NCI-H2029 treated with DMSO at 0.1 percent for 48 hours (cell line): ENCODE data around the gene PLA1A.

Experiments used
- DNase-seq: peaks from one replicate; lab custom pipeline; 2025; lab: John Stamatoyannopoulos, UW

The PLA1A gene

GRCh38 chr3:119636891-119637611 is 39.4 kb downstream of the PLA1A start:
- no peak for DNase-seq

GRCh38 chr3:119637679-119638477 is 40.2 kb downstream of the PLA1A start:
- DNase-seq, result no peak

- DNase-seq, result no peak
Observed at GRCh38 chr3:119639494-119640350, 42.0 kb downstream of the PLA1A start.

- DNase-seq, result no peak
Observed at GRCh38 chr3:119641416-119641815, 43.7 kb downstream of the PLA1A start.

GRCh38 chr3:119642746-119643473 is 45.2 kb downstream of the PLA1A start:
- no peak for DNase-seq

- no peak for DNase-seq
Observed at GRCh38 chr3:119643528-119643927, 45.8 kb downstream of the PLA1A start.

- DNase-seq, result no peak
Observed at GRCh38 chr3:119644481-119644880, 46.8 kb downstream of the PLA1A start.

DNA sequence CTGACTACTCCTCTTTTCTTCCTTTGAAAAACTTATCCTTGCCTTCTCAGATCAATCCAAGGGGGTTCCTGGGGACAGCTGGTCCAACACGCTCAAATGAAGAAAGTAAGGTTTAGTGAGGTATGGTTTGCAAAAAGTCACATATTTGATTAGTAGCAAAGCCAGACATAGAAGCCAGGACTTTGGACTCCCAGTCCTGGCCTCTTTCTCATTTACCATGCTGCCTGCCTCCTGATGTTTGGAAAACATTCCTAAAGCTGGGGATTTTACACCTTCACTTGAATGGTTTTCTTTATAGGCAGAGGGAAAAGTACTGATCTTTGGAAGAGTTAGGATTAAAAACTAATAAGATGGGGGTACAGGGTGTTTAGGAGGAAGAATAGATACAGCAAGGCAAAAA is 48.1 kb downstream of the PLA1A start:
- DNase-seq, result no peak

- DNase-seq, result no peak
Observed at GRCh38 chr3:119647171-119647570, 49.5 kb downstream of the PLA1A start.

DNA sequence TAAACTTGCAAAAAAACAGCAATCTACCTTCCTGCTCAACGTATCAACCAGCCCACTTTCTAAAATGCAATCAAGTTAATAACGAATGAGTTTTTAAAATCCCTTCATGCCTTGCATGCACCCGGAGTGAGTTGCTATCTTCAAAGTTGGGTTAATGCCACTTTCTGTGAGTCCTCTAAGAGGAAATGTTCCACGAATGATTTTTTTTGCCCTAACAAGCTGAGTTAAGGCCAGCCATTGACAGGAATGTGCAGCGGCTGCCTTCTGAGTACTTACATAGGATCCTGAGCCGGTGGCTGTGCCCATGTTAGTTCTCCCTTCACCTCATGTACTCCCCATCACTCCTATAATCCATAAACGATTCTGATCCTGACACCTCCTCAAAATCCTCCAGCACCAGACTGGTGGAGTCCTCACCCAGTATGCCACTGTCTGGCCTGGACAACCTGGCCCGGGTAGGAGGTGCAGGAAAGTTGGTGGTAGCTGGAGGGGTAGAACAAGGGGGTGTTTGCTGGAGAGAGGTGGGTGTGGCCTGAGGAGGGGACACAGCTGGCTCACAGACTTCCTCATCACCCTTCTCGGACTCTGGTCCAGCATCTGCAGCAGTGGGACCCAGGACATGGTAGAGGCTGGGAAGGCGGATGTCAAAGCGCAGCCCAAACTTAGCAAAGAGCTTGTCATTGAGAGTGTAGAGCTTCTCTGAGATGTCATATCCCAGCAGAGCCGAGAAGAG is 50.3 kb downstream of the PLA1A start:
- DNase-seq, result no peak

GRCh38 chr3:119649761-119650160 is 52.1 kb downstream of the PLA1A start:
- no peak for DNase-seq

- DNase-seq, result no peak
Observed at GRCh38 chr3:119652306-119653033, 54.8 kb downstream of the PLA1A start.

- DNase-seq, result no peak
Observed at GRCh38 chr3:119653876-119654275, 56.2 kb downstream of the PLA1A start.

DNA sequence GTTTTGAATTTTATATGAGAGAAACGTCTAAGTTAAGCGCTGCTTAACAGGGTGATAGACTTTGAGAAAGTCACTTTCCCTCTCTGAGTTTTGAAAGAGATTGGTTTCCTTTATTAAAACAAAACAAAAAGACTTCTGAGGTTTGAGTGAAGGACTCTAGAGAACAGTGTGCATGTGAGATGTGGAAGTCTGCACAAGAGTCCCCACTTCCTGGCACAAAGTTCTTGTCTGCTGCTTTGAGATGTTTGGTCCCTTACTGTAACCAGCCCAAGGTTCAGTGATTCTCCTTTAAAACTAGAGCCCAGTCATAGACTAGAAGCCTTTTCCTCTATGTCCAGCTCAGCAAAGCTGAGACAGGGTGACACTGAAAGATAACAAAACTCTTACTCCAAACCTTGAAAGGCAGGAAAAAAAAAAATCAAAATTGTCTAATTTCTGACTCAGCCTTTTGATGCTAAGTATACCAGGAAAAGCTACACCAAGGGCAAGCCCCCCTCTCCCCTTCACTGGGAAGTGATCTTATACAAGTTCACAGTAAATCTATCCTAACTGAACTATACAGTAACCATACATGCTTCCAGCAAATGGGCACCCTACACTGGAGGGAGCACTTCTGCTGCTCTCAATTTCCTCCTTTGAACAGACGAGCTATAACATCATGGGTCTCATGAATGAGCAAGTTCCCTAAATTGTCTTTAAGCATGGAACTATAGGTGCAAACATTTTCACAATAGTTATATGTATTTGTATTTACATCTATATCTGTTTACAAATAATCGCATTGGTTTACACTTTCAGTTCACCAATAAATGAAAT is 60.4 kb downstream of the PLA1A start:
- DNase-seq, result no peak

GRCh38 chr3:119658994-119659393 is 61.3 kb downstream of the PLA1A start:
- DNase-seq, result no peak

GRCh38 chr3:119659606-119660291 is 62.1 kb downstream of the PLA1A start:
- DNase-seq, result no peak

DNA sequence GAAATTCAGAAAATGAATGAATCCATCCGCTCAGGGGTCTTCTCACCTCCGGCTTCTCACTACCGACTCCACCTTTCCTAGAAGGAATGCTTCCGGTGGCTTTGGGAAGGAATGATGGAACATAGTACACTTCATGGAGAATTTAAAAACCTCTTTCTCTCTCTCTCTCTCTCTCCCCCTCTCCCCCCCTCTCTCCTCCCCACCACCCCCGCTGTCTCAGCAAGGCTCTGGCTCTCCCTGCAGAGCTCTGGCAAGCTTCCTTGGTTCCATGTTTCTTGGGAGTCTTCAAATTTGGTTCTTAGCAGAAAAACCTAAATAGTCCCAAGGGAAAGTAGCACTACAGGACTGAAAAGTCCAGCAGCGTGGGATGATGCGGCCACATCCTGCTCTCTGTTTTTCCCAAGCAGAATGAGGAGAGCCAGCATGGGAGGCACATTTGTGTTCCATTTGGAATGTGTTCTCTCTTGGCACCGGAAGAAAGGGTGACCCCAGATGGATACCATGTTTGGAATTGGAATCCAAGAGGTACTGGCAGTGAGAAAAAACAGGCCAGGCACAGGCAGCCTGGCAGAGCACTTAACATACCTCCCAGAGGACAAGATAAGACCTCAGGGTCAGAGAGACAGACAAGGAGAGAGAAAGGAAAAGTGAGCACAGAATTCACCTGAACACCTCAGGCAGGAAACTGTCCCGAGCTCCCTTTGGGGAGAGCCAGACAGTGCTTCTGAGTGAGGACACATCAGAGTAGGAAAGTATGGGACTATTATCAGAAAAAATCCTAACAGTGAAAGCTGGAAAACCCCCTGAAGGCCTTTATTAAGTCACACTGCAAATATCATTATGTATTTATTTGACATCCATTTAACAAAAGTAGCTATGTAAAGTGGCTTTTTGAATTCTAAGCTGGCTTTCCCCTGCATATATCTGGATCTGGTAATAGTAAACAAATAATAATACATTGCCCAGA is 63.1 kb downstream of the PLA1A start, which contains the start of gene POPDC2:
Gene POPDC2, minus strand, starts transcription at position 116 of the 967 bp plus-strand sequence. CDS start 166 bp downstream, outside the sequence.
- no peak for DNase-seq
